ENCODE measurements around the gene NAA30.

DNA sequence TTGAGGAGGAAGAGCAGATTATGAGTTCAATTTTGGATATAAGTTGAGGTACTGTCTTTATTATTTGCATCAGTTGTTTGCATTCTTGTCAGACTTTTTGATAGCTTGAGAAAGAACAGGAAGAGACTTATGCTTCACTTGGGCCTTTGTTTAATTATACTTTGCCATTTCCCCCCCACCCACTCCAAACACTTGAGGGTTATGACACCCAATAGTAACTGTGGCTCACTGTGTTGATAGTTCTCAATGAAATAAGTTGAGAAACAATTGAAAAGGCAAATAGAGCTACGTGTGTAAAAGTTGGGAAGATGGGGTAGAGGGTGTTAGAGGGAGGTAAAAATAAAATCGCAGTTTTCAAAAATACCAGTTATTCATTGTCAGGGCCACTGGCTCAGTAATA lies 17.7 kb downstream of the NAA30 start:
- no peak for TF ChIP-seq POLR2A (IDR thresholded peaks at IDR 0.05; ENCODE audit: control extremely low read depth in 1 of 2, low read depth in 2 of 2, low read length in 2 of 2)
- TF ChIP-seq CHD2 (IDR thresholded peaks at IDR 0.05; ENCODE audit: low read length), result no peak
- no peak for TF ChIP-seq TAF1 (IDR thresholded peaks at IDR 0.05; ENCODE audit: low read depth, low read length)
- no peak for TF ChIP-seq POLR2AphosphoS5 (IDR thresholded peaks at IDR 0.05; ENCODE audit: low read depth, low read length)

Data from H1 (cell line).